Common myeloid progenitor, CD34-positive (primary cell): ENCODE data around the gene DNAH1.

ENCODE experiments used
- CTCF ChIA-PET: fragments of 350-600 bp; sonication (Branson Sonifier 250); formaldehyde crosslinking; loops from one replicate; lab custom pipeline; 2021; ENCODE audit warnings: antibody characterized with exemption; lab: Charles Lee
- POLR2A ChIA-PET: fragments of 350-600 bp; sonication (Branson Sonifier 250); formaldehyde crosslinking; loops from one replicate; lab custom pipeline; 2021; ENCODE audit warnings: antibody characterized with exemption; lab: Charles Lee
- DNase-seq, 3 donors: peaks; one replicate each; pipeline versions ENCODE4 v3.0.0 to v3.0.0-alpha.2; 2013
- H3K27ac ChIP-seq, 2 experiments: 1 replicate in 1 of 2; 2 replicates in 1 of 2; pipeline ENCODE4 v1.7.0; 2013; ENCODE audit warnings: inconsistent platforms in 2 of 2, low read length in 2 of 2, mild to moderate bottlenecking in 2 of 2, low read depth in 1 of 2, moderate library complexity in 1 of 2; ENCODE audit not compliant: severe bottlenecking in 2 of 2, insufficient read depth in 1 of 2, poor library complexity in 1 of 2
- H3K27me3 ChIP-seq, 5 experiments: replicated peaks in 2 of 5; 1 replicate in 3 of 5; 2 replicates in 2 of 5; pipeline versions ENCODE4 v1.6.1 to v1.7.0; 2013; ENCODE audit warnings: low read length in 4 of 5, mild to moderate bottlenecking in 2 of 5, moderate library complexity in 2 of 5, inconsistent platforms in 1 of 5; ENCODE audit not compliant: insufficient read depth in 5 of 5, control insufficient read depth in 4 of 5
- H3K36me3 ChIP-seq, 4 experiments: 1 replicate in 2 of 4; 2 replicates in 2 of 4; pipeline versions ENCODE4 v1.6.1 to v1.7.0; 2013; ENCODE audit warnings: low read length in 3 of 4, control low read depth in 1 of 4, mild to moderate bottlenecking in 1 of 4; ENCODE audit not compliant: control insufficient read depth in 4 of 4, insufficient read depth in 4 of 4
- H3K4me1 ChIP-seq, 4 experiments: 1 replicate in 3 of 4; 2 replicates in 1 of 4; pipeline versions ENCODE4 v1.6.1 to v1.7.1; 2013; ENCODE audit warnings: low read length in 3 of 4, mild to moderate bottlenecking in 3 of 4, control low read depth in 1 of 4, inconsistent platforms in 1 of 4, moderate library complexity in 1 of 4; ENCODE audit not compliant: control insufficient read depth in 4 of 4, insufficient read depth in 4 of 4; ENCODE audit errors: control extremely low read depth in 1 of 4
- H3K4me3 ChIP-seq, 7 experiments: 1 replicate in 4 of 7; 2 replicates in 3 of 7; pipeline versions ENCODE4 v1.5.1 to v1.7.0; 2013; ENCODE audit warnings: mild to moderate bottlenecking in 7 of 7, low read length in 6 of 7, moderate library complexity in 6 of 7, inconsistent platforms in 2 of 7, low read depth in 2 of 7, control low read depth in 1 of 7; ENCODE audit not compliant: insufficient read depth in 4 of 7, control insufficient read depth in 1 of 7; ENCODE audit errors: extremely low read depth in 1 of 7
- H3K9me3 ChIP-seq, 5 experiments: 1 replicate in 4 of 5; 2 replicates in 1 of 5; pipeline versions ENCODE4 v1.6.1 to v1.7.1; 2013; ENCODE audit warnings: low read length in 4 of 5, mild to moderate bottlenecking in 2 of 5, inconsistent platforms in 1 of 5, low read depth in 1 of 5, moderate library complexity in 1 of 5; ENCODE audit not compliant: control insufficient read depth in 4 of 5, insufficient read depth in 2 of 5; ENCODE audit errors: control extremely low read depth in 1 of 5
- WGBS: methylation state at CpG from one replicate; pipeline ENCODE4 v1.1.5; 2013; ENCODE audit not compliant: insufficient coverage; 5-methylcytosine and 5-hydroxymethylcytosine counted together

The DNAH1 gene

DNA sequence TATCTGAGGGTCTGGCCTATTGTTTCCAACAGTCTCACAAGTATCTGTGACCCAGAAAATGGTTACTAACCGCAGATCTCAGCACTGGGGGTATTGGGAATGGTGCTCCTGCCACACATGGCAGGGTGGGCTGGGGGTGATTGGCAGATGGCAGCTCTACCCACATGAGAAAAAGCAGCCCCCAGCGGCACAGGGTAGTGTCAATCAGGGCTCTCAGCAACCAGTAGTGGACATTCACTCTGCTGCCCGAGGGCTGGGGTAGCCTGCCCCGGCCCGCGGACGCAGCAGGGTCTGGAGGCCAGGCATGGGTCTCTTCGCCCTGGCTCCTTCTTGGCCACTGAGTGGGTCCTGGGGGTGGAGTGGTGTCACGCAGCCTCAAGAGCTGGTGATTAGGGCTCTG is 8.6 kb downstream of the DNAH1 start:
- 98% methylated on average over 7 of the region's 9 CpGs for WGBS
- CTCF ChIA-PET: interaction anchor here (1.9 to 23.2 kb wide), 2 partner anchors 15 to 33 kb away, joined by 6 to 471 read pairs; partner anchors contain the start of gene GLYCTK
- no peak overlapping the region for H3K4me3 ChIP-seq
- H3K9me3 ChIP-seq: no peaks in the 10 kb centered on the region
- POLR2A ChIA-PET: no interaction called here
- no peak overlapping the region for H3K27ac ChIP-seq
- no peaks in the 10 kb centered on the region for H3K4me1 ChIP-seq
- DNase-seq: no peak
- H3K27me3 ChIP-seq: no peaks in the 10 kb centered on the region
- peaks cover 0 to 15% (median 1%) of the 10 kb centered on the region in 4 experiments for H3K36me3 ChIP-seq

DNA sequence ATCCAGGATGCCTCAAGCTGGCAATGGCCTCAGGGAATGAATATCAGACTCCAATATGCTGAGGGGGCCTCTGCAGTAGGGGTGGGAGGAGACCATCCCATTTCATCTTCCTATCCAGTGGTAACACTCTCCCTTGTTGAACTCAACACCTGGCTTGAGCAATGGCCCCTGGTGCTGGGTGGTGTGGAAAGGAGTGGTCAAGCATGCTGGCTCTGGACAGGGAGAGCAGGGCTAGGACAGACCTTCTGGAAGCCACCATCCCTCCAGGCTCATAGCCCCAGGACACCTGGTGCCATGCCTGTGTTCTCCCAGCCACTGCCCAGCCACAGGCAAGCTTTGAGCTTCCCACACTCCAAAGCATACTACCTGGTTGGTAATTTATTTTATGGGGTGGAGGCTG is 9.6 kb downstream of the DNAH1 start:
- no peak overlapping the region for H3K4me3 ChIP-seq
- POLR2A ChIA-PET: no interaction called here
- H3K4me1 ChIP-seq: no peaks in the 10 kb centered on the region
- DNase-seq: no peak
- no peaks in the 10 kb centered on the region for H3K27me3 ChIP-seq
- H3K36me3 ChIP-seq: peaks cover 0 to 15% (median under 1%) of the 10 kb centered on the region in 4 experiments
- no peaks in the 10 kb centered on the region for H3K9me3 ChIP-seq
- CTCF ChIA-PET: interaction anchor here (23.2 kb wide), 1 partner anchor 34 kb away, joined by 471 read pairs; the partner anchor contains the start of gene GLYCTK
- H3K27ac ChIP-seq: no peak overlapping the region

DNA sequence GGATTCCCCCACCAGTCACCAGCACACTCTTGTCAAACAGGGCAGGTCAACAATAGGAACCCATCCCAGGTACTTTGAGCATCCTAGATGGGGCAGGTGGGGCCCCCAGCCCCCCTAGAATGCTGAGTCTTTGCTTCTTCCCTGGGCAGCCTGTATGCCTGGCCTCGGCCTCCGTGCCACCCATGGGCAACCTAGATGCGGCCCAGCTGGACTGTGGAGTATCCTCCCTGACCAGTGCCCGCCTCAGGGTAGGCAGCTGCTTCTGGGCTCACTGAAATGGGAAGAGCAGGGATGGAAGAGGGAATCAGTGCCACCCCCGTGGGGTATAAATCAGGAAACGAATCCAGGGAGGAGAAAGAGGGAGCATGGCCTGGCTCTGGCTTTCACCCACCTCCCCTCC is 10.9 kb downstream of the DNAH1 start:
- Histone ChIP-seq H3K4me1 (no peaks in the 10 kb centered on the region), H3K27ac (no peak overlapping the region), H3K4me3 (no peak overlapping the region), H3K36me3 (peaks cover 0 to 23% (median 5%) of the 10 kb centered on the region in 4 experiments), H3K9me3 (no peaks in the 10 kb centered on the region), H3K27me3 (no peaks in the 10 kb centered on the region)
- no peak for DNase-seq
- ChIA-PET POLR2A (no interaction called here), CTCF (interaction anchor here (1.1 to 23.2 kb wide), 4 partner anchors 12 to 107 kb away, joined by 3 to 471 read pairs (median 10); partner anchors contain the start of gene GLYCTK)
- 97% methylated on average over 5 of the region's 6 CpGs for WGBS

DNA sequence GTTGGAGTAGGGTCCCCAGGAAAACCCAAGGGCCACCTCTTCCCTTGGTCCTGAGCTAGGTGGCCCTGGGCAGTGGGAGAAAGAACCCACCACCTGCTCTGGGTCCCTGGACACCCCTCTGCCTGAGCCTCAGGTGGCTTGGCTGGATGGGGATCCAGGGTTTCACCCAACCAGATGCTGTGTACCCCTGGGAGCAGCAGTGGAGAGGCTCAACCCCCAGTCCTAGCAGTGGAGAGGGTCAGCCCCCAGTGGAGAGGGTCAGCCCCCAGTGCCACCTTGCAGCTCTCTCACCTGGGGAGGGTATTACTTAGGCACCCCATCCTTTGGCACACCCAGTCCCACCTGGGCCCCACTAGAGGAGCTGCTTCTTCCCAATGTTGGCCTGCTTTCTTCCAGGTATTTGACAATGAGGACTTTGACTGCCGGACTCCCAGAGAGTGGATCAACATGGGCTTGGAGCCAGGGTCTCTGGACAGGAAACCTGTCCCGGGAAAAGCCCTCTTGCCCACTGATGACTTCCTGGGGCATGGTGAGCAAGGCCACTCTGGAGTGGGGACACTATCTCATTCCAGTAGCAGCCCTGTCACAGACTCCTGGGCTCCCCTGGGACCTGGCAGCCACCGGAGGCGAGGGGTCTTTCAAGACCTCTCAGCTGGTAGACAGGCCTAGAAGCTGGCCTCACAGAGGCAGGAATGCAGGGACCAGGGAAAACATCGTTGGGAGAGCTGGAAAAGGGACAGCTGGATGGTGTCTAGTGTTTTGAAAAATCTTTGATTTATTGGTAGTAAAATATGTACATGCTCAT is 11.6 kb downstream of the DNAH1 start:
- WGBS: 98% methylated on average over 5 of the region's 5 CpGs
- H3K27ac ChIP-seq: no peak overlapping the region
- H3K36me3 ChIP-seq: peaks cover 0 to 29% (median 7%) of the 10 kb centered on the region in 4 experiments
- no peak overlapping the region for H3K4me3 ChIP-seq
- ChIA-PET CTCF (interaction anchor here (1.0 to 23.2 kb wide), 5 partner anchors 8 to 107 kb away, joined by 3 to 471 read pairs (median 4); partner anchors contain the start of gene GLYCTK), POLR2A (no interaction called here)
- H3K27me3 ChIP-seq: no peaks in the 10 kb centered on the region
- no peaks in the 10 kb centered on the region for H3K9me3 ChIP-seq
- no peak for DNase-seq
- H3K4me1 ChIP-seq: no peaks in the 10 kb centered on the region

DNA sequence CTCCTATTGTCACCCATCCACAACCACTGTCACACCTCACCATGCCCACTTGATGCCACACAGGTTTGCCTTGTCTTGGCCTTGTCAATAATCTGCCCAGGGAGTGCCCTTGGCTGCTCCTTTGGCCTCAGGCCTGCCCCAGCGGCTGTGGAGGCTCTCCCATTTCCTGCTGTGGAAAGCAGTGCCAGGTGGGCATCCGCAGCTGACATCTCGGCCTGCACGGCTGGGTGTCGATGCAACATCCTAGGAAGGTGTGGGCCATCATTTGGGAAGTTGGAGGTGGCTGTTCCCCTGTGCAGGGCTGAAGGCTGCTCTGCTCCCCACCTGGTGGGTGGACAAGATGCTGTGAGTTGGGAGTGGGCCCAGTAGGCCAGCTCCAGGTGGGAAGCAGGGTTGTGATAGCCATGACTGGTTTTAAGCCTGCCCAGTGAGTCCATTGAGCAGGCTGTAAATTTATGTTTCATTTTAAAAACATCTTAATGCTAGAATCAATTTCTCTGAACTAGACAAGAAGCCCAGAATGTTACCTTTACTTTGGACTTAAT is 12.5 kb downstream of the DNAH1 start:
- Histone ChIP-seq H3K4me3 (no peak overlapping the region), H3K4me1 (no peaks in the 10 kb centered on the region), H3K36me3 (peaks cover 2 to 32% (median 9%) of the 10 kb centered on the region in 4 experiments), H3K9me3 (no peaks in the 10 kb centered on the region), H3K27me3 (no peaks in the 10 kb centered on the region), H3K27ac (no peak overlapping the region)
- no peak for DNase-seq
- POLR2A ChIA-PET: no interaction called here
- CTCF ChIA-PET: interaction anchor here (1.0 to 23.2 kb wide), 3 partner anchors 9 to 97 kb away, joined by 3 to 471 read pairs (median 12); partner anchors contain the start of gene GLYCTK
- 87% methylated on average over 5 of the region's 5 CpGs for WGBS

DNA sequence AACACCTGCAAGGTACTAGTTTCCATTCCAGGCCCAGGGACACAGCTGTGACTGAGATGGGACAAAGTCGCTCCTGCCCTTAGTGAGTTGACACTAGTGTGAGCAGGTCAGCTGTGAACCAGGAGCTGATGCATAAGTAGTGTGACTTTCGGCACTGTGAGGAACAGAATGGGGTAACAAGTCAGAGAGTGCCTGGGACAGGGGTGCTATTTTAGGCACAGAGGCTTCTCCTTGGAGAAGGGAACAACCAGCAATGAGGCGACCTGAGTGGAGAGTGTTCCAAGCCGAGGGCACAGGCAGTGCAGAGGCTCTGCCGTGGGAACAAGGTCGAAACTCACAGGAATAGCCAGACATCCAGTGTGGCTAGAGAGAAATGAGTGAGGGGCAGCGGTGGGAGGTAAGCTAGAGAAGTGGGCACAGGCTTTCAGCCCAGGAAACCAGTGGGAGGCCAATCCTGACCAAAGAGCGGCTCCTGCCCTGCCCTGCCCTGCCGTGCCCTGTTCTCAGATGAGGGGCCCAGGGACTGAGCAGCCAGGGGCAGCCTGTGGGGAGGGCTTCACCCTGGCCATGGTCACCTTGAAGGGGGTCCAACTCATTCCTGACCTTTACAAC is 14.2 kb downstream of the DNAH1 start:
- Histone ChIP-seq H3K4me1 (no peaks in the 10 kb centered on the region), H3K27ac (no peak overlapping the region), H3K27me3 (no peaks in the 10 kb centered on the region), H3K36me3 (peaks cover 3 to 40% (median 14%) of the 10 kb centered on the region in 4 experiments), H3K9me3 (no peaks in the 10 kb centered on the region), H3K4me3 (no peak overlapping the region)
- ChIA-PET CTCF (interaction anchor here (1.0 to 23.2 kb wide), 6 partner anchors 10 to 781 kb away, joined by 3 to 471 read pairs (median 4); partner anchors contain the start of genes GLYCTK and TLR9), POLR2A (interaction anchor here (0.6 kb wide), 1 partner anchor 29 kb away, joined by 3 read pairs; no protein-coding TSS in a partner anchor)
- 99% methylated on average over 9 of the region's 9 CpGs for WGBS
- no peak for DNase-seq
